ENCODE results near the gene ETV7.
"Not testable (repeated sequence)": the region's sequence is repeated elsewhere in the genome, so short reads cannot be mapped to it uniquely, and the experiment has no call there.

Gene ETV7

DNA sequence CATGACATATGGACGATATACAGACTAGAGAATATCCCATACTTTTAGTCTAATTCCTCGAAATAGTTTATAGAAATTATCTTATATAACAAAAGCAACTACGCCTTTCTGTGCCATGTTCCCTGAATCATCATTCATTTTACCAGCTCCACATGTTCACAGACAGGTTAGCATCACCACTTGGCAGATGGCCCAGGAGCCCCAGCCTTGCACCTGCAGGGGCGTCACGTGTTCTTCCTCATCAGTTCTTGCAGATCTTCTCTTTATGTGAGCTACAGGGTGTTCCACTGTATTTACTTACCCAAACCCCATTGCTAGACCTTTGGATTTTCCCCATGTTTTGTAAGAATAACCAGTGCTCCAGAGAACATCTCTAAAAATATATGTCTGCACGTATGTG is 38.2 kb downstream of the ETV7 start:
- peaks cover 4% of the 10 kb centered on the region for H3K9me3 ChIP-seq (ENCODE audit: low read length)
- no peak overlapping the region for H3K27ac ChIP-seq (ENCODE audit: low read depth, low read length)
- H3K36me3 ChIP-seq (ENCODE audit: insufficient read depth, low read length) = no peaks in the 10 kb centered on the region
- H3K27me3 ChIP-seq (ENCODE audit: control insufficient read depth in 1 of 2, insufficient read depth in 2 of 2, low read length in 2 of 2) = no peaks in the 10 kb centered on the region
- no peak overlapping the region for H3K9ac ChIP-seq (ENCODE audit: low read length)
- H3K4me3 ChIP-seq (ENCODE audit: low read depth in 1 of 2, low read length in 2 of 2) = no peak overlapping the region
- H3K4me1 ChIP-seq (ENCODE audit: insufficient read depth, low read length) = no peaks in the 10 kb centered on the region

DNA sequence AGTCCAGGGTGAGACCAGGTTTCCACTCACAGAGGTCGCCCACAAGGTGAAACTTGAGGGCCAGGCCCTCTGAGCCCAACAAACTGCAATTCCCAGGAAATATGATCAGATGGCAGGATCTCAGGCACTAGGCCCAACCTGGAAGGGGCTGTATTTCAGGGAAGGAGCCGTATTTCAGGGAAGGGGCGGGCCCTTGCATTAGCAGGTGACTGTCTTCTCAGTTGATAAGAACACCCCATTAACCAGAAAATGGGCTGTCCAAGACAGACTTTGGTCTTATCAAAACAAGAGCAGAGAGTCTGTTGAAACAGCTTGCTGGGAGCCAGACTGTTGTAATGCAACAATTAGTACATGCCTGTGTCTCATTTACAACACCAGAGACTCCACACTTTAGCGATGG is 39.8 kb downstream of the ETV7 start:
- Histone ChIP-seq H3K4me3 (ENCODE audit: low read depth in 1 of 2, low read length in 2 of 2) (no peak overlapping the region), H3K9ac (ENCODE audit: low read length) (no peak overlapping the region), H3K4me1 (ENCODE audit: insufficient read depth, low read length) (no peaks in the 10 kb centered on the region), H3K27me3 (ENCODE audit: control insufficient read depth in 1 of 2, insufficient read depth in 2 of 2, low read length in 2 of 2) (no peaks in the 10 kb centered on the region), H3K27ac (ENCODE audit: low read depth, low read length) (no peak overlapping the region), H3K36me3 (ENCODE audit: insufficient read depth, low read length) (no peaks in the 10 kb centered on the region), H3K9me3 (ENCODE audit: low read length) (peaks cover 3% of the 10 kb centered on the region)

DNA sequence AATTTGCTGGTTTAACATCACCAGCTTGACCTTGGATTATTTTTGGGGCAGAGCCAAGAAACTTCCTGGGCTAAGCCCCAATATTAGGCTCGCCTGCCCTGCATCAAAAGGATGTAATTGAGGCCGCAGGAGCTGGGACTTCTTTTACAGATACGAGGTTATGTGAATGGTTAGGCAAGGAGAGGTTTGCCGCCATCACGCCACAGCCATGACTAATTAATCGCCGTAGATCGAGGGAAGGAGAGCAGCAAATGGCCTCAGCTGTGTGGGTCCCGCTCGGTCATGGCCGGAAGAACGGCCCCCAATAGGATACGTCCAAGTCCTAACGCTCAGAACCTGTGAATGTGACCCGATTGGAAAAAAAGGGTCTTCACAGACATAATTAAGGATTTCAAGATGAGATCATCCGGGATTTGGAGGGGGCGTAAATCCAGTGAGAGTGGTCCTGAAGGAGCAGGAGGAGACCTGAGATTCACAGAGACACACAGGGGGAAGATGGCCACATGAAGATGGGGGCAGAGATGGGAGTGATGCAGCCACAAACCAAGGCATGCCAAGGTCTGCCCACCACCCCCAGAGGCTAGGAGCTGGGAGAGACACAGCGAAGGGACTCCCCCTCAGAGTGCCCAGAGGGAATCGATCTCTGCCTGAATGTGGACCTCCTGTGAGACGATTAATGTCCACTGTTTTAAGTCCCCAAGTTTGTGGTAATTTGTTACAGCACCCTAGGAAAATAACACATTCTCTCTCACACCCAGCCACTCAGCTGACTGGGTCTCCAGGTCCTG is 40.8 kb downstream of the ETV7 start:
- Histone ChIP-seq H3K36me3 (ENCODE audit: insufficient read depth, low read length) (no peaks in the 10 kb centered on the region), H3K4me1 (ENCODE audit: insufficient read depth, low read length) (no peaks in the 10 kb centered on the region), H3K27ac (ENCODE audit: low read depth, low read length) (no peak overlapping the region), H3K27me3 (ENCODE audit: control insufficient read depth in 1 of 2, insufficient read depth in 2 of 2, low read length in 2 of 2) (no peaks in the 10 kb centered on the region), H3K9me3 (ENCODE audit: low read length) (no peaks in the 10 kb centered on the region), H3K4me3 (ENCODE audit: low read depth in 1 of 2, low read length in 2 of 2) (no peak overlapping the region), H3K9ac (ENCODE audit: low read length) (no peak overlapping the region)

DNA sequence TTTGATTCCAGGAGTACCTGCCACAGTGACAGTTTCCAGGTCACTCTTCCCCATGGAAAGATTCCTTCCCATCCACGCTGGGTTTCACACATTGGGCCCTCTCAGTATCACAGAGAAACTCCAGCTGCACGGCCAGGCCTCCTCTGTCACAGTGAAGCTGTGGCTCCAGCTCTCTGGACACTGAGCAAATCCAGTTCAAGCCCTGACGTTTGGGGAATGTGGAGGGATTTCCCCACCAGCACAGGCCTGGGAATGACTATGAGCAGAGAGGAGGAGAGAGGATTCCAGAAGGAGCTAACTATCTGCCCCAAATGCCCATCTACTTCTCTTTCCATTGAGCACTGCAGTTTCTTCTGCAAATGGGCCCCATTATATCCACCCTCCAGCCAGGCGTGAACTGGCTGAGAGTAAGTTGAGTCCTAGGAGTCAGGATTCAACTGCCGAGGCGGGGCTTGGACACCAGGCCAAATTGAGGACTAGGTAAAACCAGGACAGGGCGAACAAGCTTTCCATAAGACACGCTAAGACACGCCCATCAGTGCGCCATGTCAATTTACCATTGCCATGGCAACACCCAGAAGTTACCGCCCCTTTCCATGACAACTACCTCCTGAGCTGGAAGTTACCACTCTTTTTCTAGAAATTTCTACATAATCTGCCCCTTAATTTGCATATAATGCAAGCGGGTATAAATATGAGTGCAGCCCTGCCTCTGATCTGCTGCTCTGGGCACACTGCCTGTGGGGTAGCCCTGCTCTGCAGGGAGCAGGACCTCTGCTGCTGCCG is 41.6 kb downstream of the ETV7 start:
- H3K4me1 ChIP-seq (ENCODE audit: insufficient read depth, low read length) = peaks cover 1% of the 10 kb centered on the region

DNA sequence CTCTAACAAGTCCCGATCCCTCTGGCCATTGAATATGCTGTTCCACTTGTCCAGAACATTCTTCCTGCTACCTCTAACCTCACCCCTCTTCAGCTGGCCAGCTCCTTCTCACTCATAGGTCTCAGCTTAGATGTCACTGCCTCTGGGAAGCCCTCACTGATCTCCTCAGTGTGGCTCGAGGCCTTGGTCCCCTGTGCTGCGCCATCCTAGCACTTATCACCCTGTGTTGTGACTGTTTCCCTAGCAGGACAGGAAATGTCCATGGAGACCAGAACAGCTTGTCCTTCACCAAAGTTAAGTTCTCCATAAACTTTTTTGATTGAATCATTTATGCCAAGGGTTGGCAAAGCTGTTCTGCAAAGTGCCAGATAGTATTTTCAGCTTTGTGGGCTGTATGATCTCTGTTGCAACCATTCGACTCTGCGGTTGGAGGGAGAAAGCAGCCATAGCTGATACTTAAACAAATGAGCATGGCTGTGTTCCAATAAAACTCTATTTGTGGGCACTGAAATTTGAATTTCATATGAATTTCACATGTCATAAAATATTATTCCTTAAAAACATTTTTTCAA is 44.3 kb downstream of the ETV7 start:
- Histone ChIP-seq H3K9me3 (ENCODE audit: low read length) (no peaks in the 10 kb centered on the region), H3K27ac (ENCODE audit: low read depth, low read length) (no peak overlapping the region), H3K9ac (ENCODE audit: low read length) (no peak overlapping the region), H3K4me1 (ENCODE audit: insufficient read depth, low read length) (peaks cover 7% of the 10 kb centered on the region), H3K4me3 (ENCODE audit: low read depth in 1 of 2, low read length in 2 of 2) (no peak overlapping the region), H3K36me3 (ENCODE audit: insufficient read depth, low read length) (no peaks in the 10 kb centered on the region), H3K27me3 (ENCODE audit: control insufficient read depth in 1 of 2, insufficient read depth in 2 of 2, low read length in 2 of 2) (no peaks in the 10 kb centered on the region)

More for the DNA sequence above, 41.6 kb downstream of the ETV7 start:
- Histone ChIP-seq H3K27ac (ENCODE audit: low read depth, low read length) (no peak overlapping the region), H3K36me3 (ENCODE audit: insufficient read depth, low read length) (no peaks in the 10 kb centered on the region), H3K4me3 (ENCODE audit: low read depth in 1 of 2, low read length in 2 of 2) (no peak overlapping the region), H3K9me3 (ENCODE audit: low read length) (no peaks in the 10 kb centered on the region), H3K27me3 (ENCODE audit: control insufficient read depth in 1 of 2, insufficient read depth in 2 of 2, low read length in 2 of 2) (no peaks in the 10 kb centered on the region), H3K9ac (ENCODE audit: low read length) (no peak overlapping the region)

DNA sequence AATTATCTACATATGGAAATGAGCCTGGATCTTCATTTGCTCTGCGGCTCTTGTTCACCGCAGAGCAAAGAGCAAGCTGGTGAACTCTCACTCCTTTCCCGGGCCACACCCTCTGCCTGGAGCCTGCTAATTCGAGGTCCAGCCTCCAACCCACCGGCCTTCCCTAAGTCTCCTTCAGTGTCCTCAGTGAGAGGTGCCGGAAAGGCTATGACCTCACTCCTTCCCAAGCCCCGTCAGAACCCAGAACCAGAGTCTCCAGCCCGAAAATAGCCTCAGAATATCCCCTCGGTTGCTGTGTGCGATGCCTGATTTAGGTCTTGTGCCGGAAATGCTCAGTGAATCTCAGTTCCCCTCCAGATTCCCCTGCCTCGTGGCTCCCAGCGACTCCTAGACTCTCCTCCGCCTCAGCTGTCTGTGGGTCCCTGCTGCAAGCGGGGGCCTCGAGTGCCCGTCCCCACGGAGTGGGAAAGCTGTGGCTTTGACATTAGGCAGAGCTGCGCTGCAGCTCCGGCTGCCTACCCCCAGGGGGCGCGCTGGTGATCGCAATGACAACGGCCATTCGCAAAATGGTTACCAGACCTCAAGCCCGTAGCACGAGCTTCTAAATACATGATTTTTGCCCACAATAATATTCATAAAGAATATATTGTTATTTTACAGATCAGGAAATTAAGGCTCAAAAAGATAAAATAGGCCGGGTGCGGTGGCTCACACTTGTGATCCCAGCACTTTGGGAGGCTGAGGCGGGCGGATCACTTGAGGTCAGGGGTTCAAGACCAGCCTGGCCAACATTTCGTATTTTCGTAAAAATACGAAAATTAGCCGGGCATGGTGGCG is 46.6 kb downstream of the ETV7 start:
- no peaks in the 10 kb centered on the region for H3K27me3 ChIP-seq (ENCODE audit: control insufficient read depth in 1 of 2, insufficient read depth in 2 of 2, low read length in 2 of 2)
- H3K36me3 ChIP-seq (ENCODE audit: insufficient read depth, low read length) = no peaks in the 10 kb centered on the region
- H3K9me3 ChIP-seq (ENCODE audit: low read length) = no peaks in the 10 kb centered on the region
- H3K4me1 ChIP-seq (ENCODE audit: insufficient read depth, low read length) = peaks cover 7% of the 10 kb centered on the region
- H3K27ac ChIP-seq (ENCODE audit: low read depth, low read length) = no peak overlapping the region
- H3K9ac ChIP-seq (ENCODE audit: low read length) = peak overlapping the region; percentile 20
- peak overlapping the region in 1 of 2 donors; percentile 37 for H3K4me3 ChIP-seq (ENCODE audit: low read depth in 1 of 2, low read length in 2 of 2)

DNA sequence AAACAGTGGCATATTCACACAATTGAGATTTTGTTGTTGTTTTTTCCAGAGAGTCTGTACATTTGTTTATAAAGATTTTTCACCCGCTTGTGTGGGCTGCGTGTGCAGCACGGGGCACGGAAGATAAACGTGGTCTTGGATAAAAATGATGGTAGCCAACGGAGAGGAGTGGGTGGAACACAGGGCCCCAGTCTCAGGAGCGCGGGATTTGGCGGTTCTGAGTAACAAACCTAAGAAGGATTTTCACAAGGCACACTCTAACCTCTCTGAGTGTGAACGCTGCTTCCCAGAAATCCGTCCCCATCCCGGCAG is 47.2 kb downstream of the ETV7 start:
- H3K27ac ChIP-seq (ENCODE audit: low read depth, low read length) = no peak overlapping the region
- no peak overlapping the region for H3K9ac ChIP-seq (ENCODE audit: low read length)
- no peaks in the 10 kb centered on the region for H3K36me3 ChIP-seq (ENCODE audit: insufficient read depth, low read length)
- H3K27me3 ChIP-seq (ENCODE audit: control insufficient read depth in 1 of 2, insufficient read depth in 2 of 2, low read length in 2 of 2) = no peaks in the 10 kb centered on the region
- peaks cover 7% of the 10 kb centered on the region for H3K4me1 ChIP-seq (ENCODE audit: insufficient read depth, low read length)
- no peaks in the 10 kb centered on the region for H3K9me3 ChIP-seq (ENCODE audit: low read length)
- H3K4me3 ChIP-seq (ENCODE audit: low read depth in 1 of 2, low read length in 2 of 2) = peak overlapping the region in 1 of 2 donors; percentile 37

DNA sequence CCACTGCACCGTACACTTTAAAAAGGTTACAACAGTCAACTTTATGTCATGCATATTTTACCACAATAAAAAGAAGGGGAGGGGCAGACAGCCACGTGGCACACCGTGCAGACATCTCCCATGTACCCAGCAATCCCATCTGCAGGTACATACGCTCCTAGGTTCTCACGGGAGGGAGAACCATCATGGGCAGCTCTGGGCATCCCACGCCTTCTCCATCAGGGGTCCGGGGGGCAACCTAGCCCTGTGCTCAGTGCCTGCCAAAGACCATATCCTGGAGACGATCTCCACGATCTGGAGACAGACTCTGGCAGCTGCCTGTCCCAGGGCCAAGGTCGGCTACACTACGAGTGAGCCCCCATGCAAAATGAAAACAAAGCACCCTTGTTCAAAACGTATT is 48.3 kb downstream of the ETV7 start:
- Histone ChIP-seq H3K4me1 (ENCODE audit: insufficient read depth, low read length) (peaks cover 7% of the 10 kb centered on the region), H3K9ac (ENCODE audit: low read length) (no peak overlapping the region), H3K27ac (ENCODE audit: low read depth, low read length) (no peak overlapping the region), H3K4me3 (ENCODE audit: low read depth in 1 of 2, low read length in 2 of 2) (no peak overlapping the region), H3K9me3 (ENCODE audit: low read length) (no peaks in the 10 kb centered on the region), H3K27me3 (ENCODE audit: control insufficient read depth in 1 of 2, insufficient read depth in 2 of 2, low read length in 2 of 2) (no peaks in the 10 kb centered on the region), H3K36me3 (ENCODE audit: insufficient read depth, low read length) (no peaks in the 10 kb centered on the region)

DNA sequence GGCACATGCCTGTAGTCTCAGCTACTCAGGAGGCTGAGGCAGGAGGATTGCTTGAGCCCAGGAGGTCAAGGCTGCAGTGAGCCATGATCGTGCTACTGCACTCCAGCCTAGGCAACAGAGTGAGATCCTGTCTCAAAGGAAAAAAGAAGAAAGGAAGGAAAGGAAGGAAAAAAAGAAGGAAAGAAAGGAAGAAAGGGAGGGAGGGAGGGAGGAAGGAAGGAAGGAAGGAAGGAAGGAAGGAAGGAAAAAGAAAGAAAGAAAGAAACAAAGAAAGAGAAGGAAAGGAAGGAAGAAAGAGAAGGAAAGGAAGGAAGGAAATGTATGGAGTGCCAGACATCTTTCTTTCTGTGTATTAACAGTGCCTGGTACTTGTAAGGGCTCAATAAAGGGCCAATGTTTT is 49.2 kb downstream of the ETV7 start:
- not testable (repeated sequence) for H3K27me3 ChIP-seq (ENCODE audit: control insufficient read depth in 1 of 2, insufficient read depth in 2 of 2, low read length in 2 of 2); H3K9me3 ChIP-seq (ENCODE audit: low read length); H3K27ac ChIP-seq (ENCODE audit: low read depth, low read length); H3K36me3 ChIP-seq (ENCODE audit: insufficient read depth, low read length); H3K4me1 ChIP-seq (ENCODE audit: insufficient read depth, low read length); H3K9ac ChIP-seq (ENCODE audit: low read length); H3K4me3 ChIP-seq (ENCODE audit: low read depth in 1 of 2, low read length in 2 of 2)

DNA sequence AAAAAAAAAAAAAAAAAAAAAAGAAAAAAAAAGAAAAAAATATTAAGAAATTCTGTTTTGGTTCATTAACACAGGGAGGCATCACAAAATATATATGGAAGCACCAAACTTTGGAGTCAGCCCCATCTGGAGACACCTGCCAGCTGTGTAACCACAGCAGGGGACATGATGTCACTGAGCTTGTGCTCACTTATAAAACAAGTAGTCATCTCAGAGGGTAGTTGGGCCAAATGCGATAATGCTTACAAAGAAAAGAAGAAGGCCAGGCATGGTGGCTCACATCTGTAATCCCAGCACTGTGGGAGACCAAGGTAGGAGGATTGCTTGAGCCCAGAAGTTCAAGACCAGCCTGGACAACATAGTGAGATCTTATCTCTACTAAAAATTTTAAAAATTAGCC is 49.7 kb downstream of the ETV7 start:
- no peak overlapping the region for H3K9ac ChIP-seq (ENCODE audit: low read length)
- peaks cover 7% of the 10 kb centered on the region for H3K4me1 ChIP-seq (ENCODE audit: insufficient read depth, low read length)
- no peaks in the 10 kb centered on the region for H3K27me3 ChIP-seq (ENCODE audit: control insufficient read depth in 1 of 2, insufficient read depth in 2 of 2, low read length in 2 of 2)
- no peak overlapping the region for H3K4me3 ChIP-seq (ENCODE audit: low read depth in 1 of 2, low read length in 2 of 2)
- no peaks in the 10 kb centered on the region for H3K36me3 ChIP-seq (ENCODE audit: insufficient read depth, low read length)
- no peaks in the 10 kb centered on the region for H3K9me3 ChIP-seq (ENCODE audit: low read length)
- H3K27ac ChIP-seq (ENCODE audit: low read depth, low read length) = no peak overlapping the region

DNA sequence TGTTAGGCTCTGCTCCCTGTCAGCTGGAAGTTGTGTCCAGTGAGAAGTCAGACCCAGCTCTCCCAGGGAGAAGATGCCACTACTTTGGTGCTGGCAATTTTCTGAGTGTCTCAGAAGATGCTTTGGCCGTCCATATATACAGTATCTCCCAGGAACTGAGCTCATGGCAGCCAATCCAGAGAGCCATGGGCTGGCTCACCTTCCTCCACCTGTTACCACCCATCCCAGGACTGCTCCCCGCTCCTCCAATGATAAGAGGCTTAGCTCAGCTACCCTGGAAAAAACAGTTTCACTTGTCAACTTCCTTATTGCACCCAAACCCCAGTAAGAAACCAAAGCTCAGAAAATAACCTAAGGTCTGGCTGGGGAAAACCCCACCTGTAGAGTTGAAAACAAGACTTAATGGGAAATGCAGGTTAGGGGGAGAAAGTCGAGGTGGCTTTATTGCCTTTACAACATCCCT is 50.7 kb downstream of the ETV7 start, which contains the start of gene BNIP5:
Gene BNIP5 (minus strand): TSS at position 110 of the 463 bp plus-strand sequence. CDS start 6,198 bp downstream, outside the sequence.
- Histone ChIP-seq H3K4me1 (ENCODE audit: insufficient read depth, low read length) (peaks cover 7% of the 10 kb centered on the region), H3K9me3 (ENCODE audit: low read length) (no peaks in the 10 kb centered on the region), H3K4me3 (ENCODE audit: low read depth in 1 of 2, low read length in 2 of 2) (no peak within 1 kb of the TSS), H3K27me3 (ENCODE audit: control insufficient read depth in 1 of 2, insufficient read depth in 2 of 2, low read length in 2 of 2) (no peaks in the 10 kb centered on the region), H3K36me3 (ENCODE audit: insufficient read depth, low read length) (no peaks in the 10 kb centered on the region), H3K9ac (ENCODE audit: low read length) (no peak within 1 kb of the TSS), H3K27ac (ENCODE audit: low read depth, low read length) (no peak within 1 kb of the TSS)

All from muscle layer of colon (tissue), 2 donors.